Caco-2 (cell line): Measurements from ENCODE around the gene DHCR24. TPM values are rescaled to one million over a fixed set of nuclear protein-coding genes. Genes with fewer than 3 reads are reported as not detected.
"Not testable (repeated sequence)": the region's sequence is repeated elsewhere in the genome, so short reads cannot be mapped to it uniquely, and the experiment has no call there.

Experiments used
- BruUV-seq: library from RNA; stranded (reverse); fragments of 400-500 nt; replicated peaks from 2 replicates; lab custom pipeline; 2021; lab: Mats Ljungman, UMichigan
- CTCF ChIA-PET: fragments of 300-600 bp; sonication (Branson Sonifier 250); formaldehyde crosslinking; loops from one replicate; lab custom pipeline; 2022; ENCODE audit warnings: antibody characterized with exemption; lab: Charles Lee
- POLR2A ChIA-PET: fragments of 300-600 bp; sonication (Branson Sonifier 250); formaldehyde crosslinking; loops from one replicate; lab custom pipeline; 2022; ENCODE audit warnings: antibody characterized with exemption; lab: Charles Lee
- DNase-seq, 2 experiments: peaks; one replicate each; pipeline versions ENCODE4 v3.0.0 to v3.0.0-alpha.2; 2020 to 2022
- H3K27me3 ChIP-seq: replicated peaks from 2 replicates; pipeline ENCODE4 v1.6.0; 2011; ENCODE audit warnings: low read length; ENCODE audit not compliant: control insufficient read depth, insufficient read depth
- H3K36me3 ChIP-seq: 2 replicates; pipeline ENCODE4 v1.5.1; 2011; ENCODE audit warnings: low read length; ENCODE audit not compliant: control insufficient read depth, insufficient read depth
- H3K4me1 ChIP-seq: fragments of 250-450 bp; sonication (Bioruptor Pico); 2 replicates; pipeline ENCODE4 v1.5.1; 2020; ENCODE audit warnings: mild to moderate bottlenecking
- H3K4me3 ChIP-seq: 2 replicates; pipeline ENCODE4 v1.5.1; 2011; ENCODE audit warnings: low read depth, mild to moderate bottlenecking, control low read depth, low read length
- H3K9me3 ChIP-seq: fragments of 250-450 bp; sonication (Bioruptor Pico); 2 replicates; pipeline ENCODE4 v1.5.1; 2020; ENCODE audit warnings: mild to moderate bottlenecking, moderate library complexity
- H3K27ac Mint-ChIP-seq: one replicate; pipeline ENCODE4 v1.8.0; 2022; ENCODE audit warnings: mixed read lengths; ENCODE audit not compliant: unreplicated experiment
- H3K27me3 Mint-ChIP-seq: one replicate; pipeline ENCODE4 v1.8.0; 2022; ENCODE audit warnings: mixed read lengths; ENCODE audit not compliant: insufficient read depth, unreplicated experiment
- H3K36me3 Mint-ChIP-seq: one replicate; pipeline ENCODE4 v1.8.0; 2022; ENCODE audit warnings: mild to moderate bottlenecking, mixed read lengths; ENCODE audit not compliant: insufficient read depth, unreplicated experiment
- H3K4me1 Mint-ChIP-seq: one replicate; pipeline ENCODE4 v1.8.0; 2022; ENCODE audit warnings: low read depth, mixed read lengths; ENCODE audit not compliant: unreplicated experiment
- H3K4me3 Mint-ChIP-seq: one replicate; pipeline ENCODE4 v1.8.0; 2022; ENCODE audit warnings: mild to moderate bottlenecking, moderate library complexity, mixed read lengths; ENCODE audit not compliant: unreplicated experiment
- H3K9me3 Mint-ChIP-seq: one replicate; pipeline ENCODE4 v1.8.0; 2022; ENCODE audit warnings: mixed read lengths; ENCODE audit not compliant: unreplicated experiment
- CTCF ChIP-seq, 2 experiments: fragments of 200-600 bp in 1 of 2; IDR thresholded peaks; 1 replicate in 1 of 2; 2 replicates in 1 of 2; pipeline versions ENCODE4 v1.5.1 to v1.8.0; 2011 to 2022; ENCODE audit warnings: antibody characterized with exemption in 1 of 2, control low read depth in 1 of 2, inconsistent platforms in 1 of 2, low read depth in 1 of 2, low read length in 1 of 2, mild to moderate bottlenecking in 1 of 2, moderate library complexity in 1 of 2; ENCODE audit not compliant: insufficient read depth in 1 of 2, severe bottlenecking in 1 of 2, unreplicated experiment in 1 of 2
- intact Hi-C: fragments of 100-400 bp; cut with micrococcal nuclease; formaldehyde crosslinking; loops from one replicate; pipeline ENCODE4 v1.10.0; 2022; ENCODE audit not compliant: unreplicated experiment
- total RNA-seq: library from RNA; stranded (reverse); gene quantifications from 2 replicates; pipeline ENCODE4 v1.2.3, GENCODE V29; 2022

Gene DHCR24
- total RNA-seq, 1 experiment from 2014 or later = 522 TPM

- Mint-ChIP-seq H3K27ac (peak overlapping the region; percentile 43), H3K36me3 (peaks cover 4% of the 10 kb centered on the region), H3K27me3 (no peaks in the 10 kb centered on the region), H3K9me3 (peaks cover 8% of the 10 kb centered on the region), H3K4me1 (peaks cover 24% of the 10 kb centered on the region), H3K4me3 (peak overlapping the region; percentile 16)
- H3K4me1 ChIP-seq = peaks cover 37% of the 10 kb centered on the region
- POLR2A ChIA-PET = interaction anchor here (0.6 kb wide), 1 partner anchor 10 kb away, joined by 8 read pairs; no protein-coding TSS in a partner anchor
- no peaks in the 10 kb centered on the region for H3K36me3 ChIP-seq
- no peak for TF ChIP-seq CTCF (IDR thresholded peaks at IDR 0.05; ENCODE audit: insufficient read depth in 1 of 2, low read depth in 1 of 2, low read length in 1 of 2, severe bottlenecking in 1 of 2, unreplicated experiment in 1 of 2)
- peaks cover 12% of the 10 kb centered on the region for H3K9me3 ChIP-seq
- no peaks in the 10 kb centered on the region for H3K27me3 ChIP-seq
- H3K4me3 ChIP-seq = no peak overlapping the region
- intact Hi-C loops = loop anchor here (1.0 kb wide), 1 partner anchor 47 kb away; no protein-coding TSS in a partner anchor
- no TSS peak for BruUV-seq
- peak in 1 of 2 experiments; percentile 42 for DNase-seq
- CTCF ChIA-PET = interaction anchor here (0.7 to 1.6 kb wide), 3 partner anchors 10 to 1184 kb away, joined by 3 to 5 read pairs (median 4); no protein-coding TSS in a partner anchor
Measured at GRCh38 chr1:54934869-54935268, 47.9 kb upstream of the DHCR24 start.

- H3K4me3 Mint-ChIP-seq, H3K36me3 Mint-ChIP-seq, H3K27me3 Mint-ChIP-seq, H3K27me3 ChIP-seq, DNase-seq, H3K36me3 ChIP-seq, H3K9me3 Mint-ChIP-seq, intact Hi-C loops, BruUV-seq, H3K4me3 ChIP-seq: not testable (repeated sequence)
- peaks cover 30% of the 10 kb centered on the region for H3K4me1 ChIP-seq
- POLR2A ChIA-PET = interaction anchor here (0.6 kb wide), 1 partner anchor 11 kb away, joined by 8 read pairs; no protein-coding TSS in a partner anchor
- H3K9me3 ChIP-seq = peaks cover 12% of the 10 kb centered on the region
- Mint-ChIP-seq H3K4me1 (peaks cover 21% of the 10 kb centered on the region), H3K27ac (peak overlapping the region; percentile 93)
- CTCF ChIA-PET = interaction anchor here (0.7 to 1.6 kb wide), 2 partner anchors 11 to 1185 kb away, joined by 4 to 5 read pairs; no protein-coding TSS in a partner anchor
Measured at GRCh38 chr1:54934081-54934480, 47.1 kb upstream of the DHCR24 start.

- no TSS peak for BruUV-seq
- no peak overlapping the region for H3K4me3 ChIP-seq
- peaks cover 8% of the 10 kb centered on the region for H3K9me3 Mint-ChIP-seq
- intact Hi-C loops = no loop called here
- no peaks in the 10 kb centered on the region for H3K27me3 ChIP-seq
- no peak for TF ChIP-seq CTCF (IDR thresholded peaks at IDR 0.05; ENCODE audit: insufficient read depth in 1 of 2, low read depth in 1 of 2, low read length in 1 of 2, severe bottlenecking in 1 of 2, unreplicated experiment in 1 of 2)
- peaks cover 17% of the 10 kb centered on the region for H3K4me1 ChIP-seq
- H3K27me3 Mint-ChIP-seq = no peaks in the 10 kb centered on the region
- H3K4me1 Mint-ChIP-seq = peaks cover 14% of the 10 kb centered on the region
- ChIA-PET POLR2A (no interaction called here), CTCF (no interaction called here)
- peaks cover 4% of the 10 kb centered on the region for H3K36me3 Mint-ChIP-seq
- H3K36me3 ChIP-seq = no peaks in the 10 kb centered on the region
- DNase-seq = no peak
- peaks cover 12% of the 10 kb centered on the region for H3K9me3 ChIP-seq
- no peak overlapping the region for H3K4me3 Mint-ChIP-seq
- no peak overlapping the region for H3K27ac Mint-ChIP-seq
Measured at GRCh38 chr1:54931275-54931840, 44.4 kb upstream of the DHCR24 start.
